LNCAP (cell line): ENCODE data around the gene RAD54L.
A peak's percentile ranks its signal among the peaks of the same experiment; 100 is the strongest.

ENCODE experiments used
- TF ChIP-seq, protein P1 (sequence below): fragments of 450-650 bp; IDR thresholded peaks from 2 replicates; pipeline ENCODE4 v1.5.1; 2017; ENCODE audit warnings: mild to moderate bottlenecking

RAD54L gene

GRCh38 chr1:46221749-46222148 lies 25.8 kb upstream of the RAD54L start:
- TF ChIP-seq, protein P1, sequence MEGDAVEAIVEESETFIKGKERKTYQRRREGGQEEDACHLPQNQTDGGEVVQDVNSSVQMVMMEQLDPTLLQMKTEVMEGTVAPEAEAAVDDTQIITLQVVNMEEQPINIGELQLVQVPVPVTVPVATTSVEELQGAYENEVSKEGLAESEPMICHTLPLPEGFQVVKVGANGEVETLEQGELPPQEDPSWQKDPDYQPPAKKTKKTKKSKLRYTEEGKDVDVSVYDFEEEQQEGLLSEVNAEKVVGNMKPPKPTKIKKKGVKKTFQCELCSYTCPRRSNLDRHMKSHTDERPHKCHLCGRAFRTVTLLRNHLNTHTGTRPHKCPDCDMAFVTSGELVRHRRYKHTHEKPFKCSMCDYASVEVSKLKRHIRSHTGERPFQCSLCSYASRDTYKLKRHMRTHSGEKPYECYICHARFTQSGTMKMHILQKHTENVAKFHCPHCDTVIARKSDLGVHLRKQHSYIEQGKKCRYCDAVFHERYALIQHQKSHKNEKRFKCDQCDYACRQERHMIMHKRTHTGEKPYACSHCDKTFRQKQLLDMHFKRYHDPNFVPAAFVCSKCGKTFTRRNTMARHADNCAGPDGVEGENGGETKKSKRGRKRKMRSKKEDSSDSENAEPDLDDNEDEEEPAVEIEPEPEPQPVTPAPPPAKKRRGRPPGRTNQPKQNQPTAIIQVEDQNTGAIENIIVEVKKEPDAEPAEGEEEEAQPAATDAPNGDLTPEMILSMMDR = no peak

DNA sequence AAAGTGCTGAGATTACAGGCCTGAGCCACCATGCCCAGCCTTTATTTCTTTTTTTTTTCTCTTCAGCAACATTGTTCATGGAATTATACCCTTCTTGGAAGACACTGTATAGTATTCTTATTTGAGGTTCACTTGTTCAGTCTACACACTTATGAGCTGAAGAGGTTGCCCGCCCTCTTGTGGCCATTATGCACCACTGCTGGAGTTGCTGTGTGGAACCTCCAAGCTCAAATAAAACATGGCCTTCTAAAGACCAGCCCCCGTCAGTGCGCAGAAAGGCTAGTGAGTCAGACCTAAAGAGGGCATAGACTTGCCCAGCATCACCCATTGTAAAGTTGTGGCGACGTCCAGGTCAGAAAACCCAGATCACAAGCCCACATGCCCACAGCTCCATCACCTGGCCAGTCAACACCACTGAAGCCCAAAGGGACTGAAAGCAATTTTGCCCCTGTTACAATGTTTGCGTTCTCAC lies 24.1 kb upstream of the RAD54L start:
- TF ChIP-seq, protein P1 = peak; percentile 99

- TF ChIP-seq, protein P1 = no peak
These were observed 22.6 kb upstream of the RAD54L start for GRCh38 chr1:46224966-46225365.

DNA sequence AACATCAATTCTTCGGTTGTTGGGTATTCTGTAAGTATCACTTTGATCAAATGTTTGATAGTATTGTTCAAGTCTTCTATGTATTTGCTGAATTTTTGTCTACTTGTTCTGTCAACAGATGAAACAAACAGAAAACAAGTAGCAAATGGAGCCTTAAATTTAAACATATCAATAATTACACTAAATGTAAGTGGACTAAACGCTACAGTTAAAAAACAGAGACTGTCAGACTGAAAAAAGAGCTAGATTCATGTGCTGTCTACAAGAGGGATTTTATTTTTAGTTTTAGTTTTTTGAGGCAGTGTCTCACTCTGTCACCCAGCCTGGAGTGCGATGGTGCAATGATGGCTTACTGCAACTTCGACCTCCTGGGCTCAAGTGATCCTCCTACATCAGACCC lies 10.7 kb upstream of the RAD54L start:
- TF ChIP-seq, protein P1 = no peak

- TF ChIP-seq, protein P1 = no peak
These were observed 4.6 kb upstream of the RAD54L start for GRCh38 chr1:46242918-46243317.

- TF ChIP-seq, protein P1 = peak; percentile 51
These were observed 2.7 kb upstream of the RAD54L start for GRCh38 chr1:46244656-46245371.

GRCh38 chr1:46246548-46247435 lies 771 bp upstream of the RAD54L start:
- TF ChIP-seq, protein P1 = no peak
